Lung (tissue), 12 donors: ENCODE measurements around the gene SAP30BP. TPM values are rescaled to one million over a fixed set of nuclear protein-coding genes. Genes with fewer than 3 reads are reported as not detected.

Source experiments
- ATAC-seq: fragments of 200-7000 bp; cut with Tn5 transposase; one replicate; pipeline ENCODE4 v1.9.1; 2020; ENCODE audit warnings: moderate number of reproducible peaks; ENCODE audit not compliant: insufficient read depth, low FRiP score
- DNase-seq, 3 donors: peaks; one replicate each; pipeline ENCODE4 v3.0.0-alpha.2; 2013 to 2017
- H3K27ac ChIP-seq, 2 donors: one replicate each; pipeline ENCODE4 v1.5.1; 2013; ENCODE audit warnings: mild to moderate bottlenecking in 2 of 2, moderate library complexity in 2 of 2, control low read depth in 1 of 2, inconsistent platforms in 1 of 2, low read depth in 1 of 2, low read length in 1 of 2
- H3K27me3 ChIP-seq, 3 donors: one replicate each; pipeline ENCODE4 v1.5.1; 2013; ENCODE audit warnings: low read length in 2 of 3; ENCODE audit not compliant: control insufficient read depth in 3 of 3, insufficient read depth in 3 of 3
- H3K36me3 ChIP-seq, 4 donors: one replicate each; pipeline ENCODE4 v1.5.1; 2013; ENCODE audit warnings: low read length in 4 of 4, mild to moderate bottlenecking in 1 of 4, moderate library complexity in 1 of 4; ENCODE audit not compliant: control insufficient read depth in 4 of 4, insufficient read depth in 4 of 4
- H3K4me1 ChIP-seq, 5 donors: one replicate each; pipeline ENCODE4 v1.5.1; 2013; ENCODE audit warnings: low read length in 5 of 5, mild to moderate bottlenecking in 2 of 5, moderate library complexity in 1 of 5; ENCODE audit not compliant: control insufficient read depth in 5 of 5, insufficient read depth in 5 of 5
- H3K4me3 ChIP-seq: one replicate; pipeline ENCODE4 v1.5.1; 2013; ENCODE audit warnings: mild to moderate bottlenecking, control low read depth, moderate library complexity
- H3K9ac ChIP-seq, 2 donors: one replicate each; pipeline ENCODE4 v1.5.1; 2013; ENCODE audit warnings: low read length in 2 of 2, control low read depth in 1 of 2; ENCODE audit not compliant: insufficient read depth in 1 of 2
- H3K9me3 ChIP-seq, 4 donors: one replicate each; pipeline ENCODE4 v1.5.1; 2013; ENCODE audit warnings: low read length in 3 of 4, mild to moderate bottlenecking in 1 of 4, moderate library complexity in 1 of 4; ENCODE audit not compliant: control insufficient read depth in 4 of 4, insufficient read depth in 3 of 4
- CTCF ChIP-seq: IDR thresholded peaks from 2 replicates; pipeline ENCODE4 v1.5.1; 2012; ENCODE audit warnings: mild to moderate bottlenecking; ENCODE audit errors: control extremely low read depth, extremely low read depth
- whole genome bisulfite sequencing, 2 donors: extraction: QIAGEN DNeasy Blood & Tissue Kit; methylation state at CpG; one replicate each; pipeline ENCODE4 v1.1.7; 2013; 5-methylcytosine and 5-hydroxymethylcytosine counted together
- polyA plus RNA-seq, 2 donors: library from polyadenylated mRNA; stranded (reverse); fragments of 200-250 nt; gene quantifications; one replicate each; pipeline ENCODE4 v1.2.1, GENCODE V29; 2013
- total RNA-seq, 2 donors: library from RNA; depleted of rRNA in 1 of 2; stranded (reverse); fragments of >200 nt in 1 of 2; gene quantifications; one replicate each; pipeline ENCODE4 v1.2.1, GENCODE V29; 2014 to 2021
- donor health status: control.
- donor health status: control.
- donor health status: Bipolar disorder and iron deficiency.
- donor health status: healthy.
- donor health status: DM: yes; HTN: yes; CAD: no.

Gene SAP30BP
- total and polyA plus RNA-seq, 4 donors, result 46.5 to 82.9 (median 77.3) TPM

- TF ChIP-seq CTCF, result no peak
- H3K27me3 ChIP-seq, result no peaks in the 10 kb centered on the region
- ATAC-seq (no peak), DNase-seq (no peak)
- H3K4me1 ChIP-seq, result peaks cover 0 to 27% (median 7%) of the 10 kb centered on the region in 5 donors
- H3K27ac ChIP-seq, result peak overlapping the region in 1 of 2 donors; percentile 98
- peak overlapping the region in 1 of 2 donors; percentile 26 for H3K9ac ChIP-seq
- 91 to 94% methylated on average over 7 of the region's 7 CpGs for WGBS, 2 donors
- no peaks in the 10 kb centered on the region for H3K9me3 ChIP-seq
- no peak overlapping the region for H3K4me3 ChIP-seq
- peaks cover 2 to 20% (median 6%) of the 10 kb centered on the region in 4 donors for H3K36me3 ChIP-seq
Observed at GRCh38 chr17:75647061-75647460, 20.1 kb upstream of the SAP30BP start.

- no peak for TF ChIP-seq CTCF
- Histone ChIP-seq H3K36me3 (peaks cover 4 to 22% (median 6%) of the 10 kb centered on the region in 4 donors), H3K9ac (no peak overlapping the region), H3K9me3 (no peaks in the 10 kb centered on the region), H3K27me3 (no peaks in the 10 kb centered on the region), H3K4me3 (no peak overlapping the region), H3K4me1 (peaks cover 0 to 22% (median 7%) of the 10 kb centered on the region in 5 donors), H3K27ac (no peak overlapping the region)
- DNase-seq (no peak), ATAC-seq (no peak)
- 98 to 99% methylated on average over 7 of the region's 7 CpGs for WGBS, 2 donors
Observed at GRCh38 chr17:75647921-75648320, 19.2 kb upstream of the SAP30BP start.

GRCh38 chr17:75649687-75650086 is 17.5 kb upstream of the SAP30BP start:
- no peak overlapping the region for H3K4me3 ChIP-seq
- H3K4me1 ChIP-seq, result peaks cover 0 to 20% (median 7%) of the 10 kb centered on the region in 5 donors
- ATAC-seq (no peak), DNase-seq (no peak)
- H3K27me3 ChIP-seq, result no peaks in the 10 kb centered on the region
- no peak overlapping the region for H3K9ac ChIP-seq
- 91 to 97% methylated on average over 6 of the region's 6 CpGs for WGBS, 2 donors
- no peak for TF ChIP-seq CTCF
- no peak overlapping the region for H3K27ac ChIP-seq
- H3K9me3 ChIP-seq, result no peaks in the 10 kb centered on the region
- H3K36me3 ChIP-seq, result peaks cover 4 to 20% (median 6%) of the 10 kb centered on the region in 4 donors

- H3K27ac ChIP-seq, result no peak overlapping the region
- H3K4me1 ChIP-seq, result peaks cover 0 to 10% (median 7%) of the 10 kb centered on the region in 5 donors
- H3K9me3 ChIP-seq, result no peaks in the 10 kb centered on the region
- H3K4me3 ChIP-seq, result no peak overlapping the region
- TF ChIP-seq CTCF, result no peak
- 96 to 98% methylated on average over 7 of the region's 7 CpGs for WGBS, 2 donors
- no peak overlapping the region for H3K9ac ChIP-seq
- no peak for ATAC-seq
- no peaks in the 10 kb centered on the region for H3K27me3 ChIP-seq
- no peak for DNase-seq
- H3K36me3 ChIP-seq, result peaks cover 4 to 22% (median 6%) of the 10 kb centered on the region in 4 donors
Observed at GRCh38 chr17:75650874-75651273, 16.3 kb upstream of the SAP30BP start.
